A673 (cell line): ENCODE measurements around the gene MID1. TPM values are rescaled to one million over a fixed set of nuclear protein-coding genes. Genes with fewer than 3 reads are reported as not detected.

ENCODE experiments used
- BruUV-seq: library from RNA; stranded (reverse); fragments of 400-500 nt; replicated peaks from 2 replicates; lab custom pipeline; 2021; lab: Mats Ljungman, UMichigan
- CTCF ChIA-PET: fragments of 300-600 bp; sonication (Branson Sonifier 250); formaldehyde crosslinking; loops from one replicate; lab custom pipeline; 2022; ENCODE audit warnings: antibody characterized with exemption; lab: Charles Lee
- POLR2A ChIA-PET: fragments of 300-600 bp; sonication (Branson Sonifier 250); formaldehyde crosslinking; loops from one replicate; lab custom pipeline; 2022; ENCODE audit warnings: antibody characterized with exemption; ENCODE audit not compliant: low non-redundant PET; lab: Charles Lee
- DNase-seq: peaks from one replicate; pipeline ENCODE4 v3.0.0-alpha.2; 2015; ENCODE audit warnings: low spot score
- H3K27ac ChIP-seq: fragments of 200-600 bp; sonication (generic); 2 replicates; pipeline ENCODE4 v1.5.1; 2016; ENCODE audit warnings: mixed run types, low read depth, mild to moderate bottlenecking, mixed read lengths, antibody characterized with exemption, low read length; ENCODE audit not compliant: poor library complexity, severe bottlenecking
- H3K27me3 ChIP-seq: fragments of 200-600 bp; sonication (generic); replicated peaks from 2 replicates; pipeline ENCODE4 v1.6.1; 2017; ENCODE audit warnings: mixed run types, low read depth, mild to moderate bottlenecking, mixed read lengths, antibody characterized with exemption, low read length; ENCODE audit not compliant: insufficient read depth, poor library complexity
- H3K36me3 ChIP-seq: fragments of 200-600 bp; sonication (generic); 2 replicates; pipeline ENCODE4 v1.6.1; 2016; ENCODE audit warnings: mixed run types, mild to moderate bottlenecking, mixed read lengths, antibody characterized with exemption, low read length; ENCODE audit not compliant: insufficient read depth, poor library complexity, severe bottlenecking
- H3K4me1 ChIP-seq: fragments of 200-600 bp; sonication (generic); 2 replicates; pipeline ENCODE4 v1.6.1; 2017; ENCODE audit warnings: mixed run types, mild to moderate bottlenecking, mixed read lengths, antibody characterized with exemption, low read length; ENCODE audit not compliant: insufficient read depth, poor library complexity, severe bottlenecking
- H3K4me3 ChIP-seq: fragments of 200-600 bp; sonication (generic); 2 replicates; pipeline ENCODE4 v1.5.1; 2016; ENCODE audit warnings: low read depth, mixed run types, mild to moderate bottlenecking, mixed read lengths, low read length; ENCODE audit not compliant: poor library complexity, severe bottlenecking
- H3K9me3 ChIP-seq: fragments of 200-600 bp; sonication (generic); 2 replicates; pipeline ENCODE4 v1.6.1; 2016; ENCODE audit warnings: mixed run types, low read depth, mild to moderate bottlenecking, mixed read lengths, antibody characterized with exemption, low read length; ENCODE audit not compliant: poor library complexity, severe bottlenecking
- CTCF ChIP-seq: fragments of 300-800, 200-600 bp; sonication (generic); conservative IDR thresholded peaks from 2 replicates; pipeline ENCODE4 v1.5.1; 2017; ENCODE audit warnings: low read depth, mild to moderate bottlenecking, antibody characterized with exemption, low read length, moderate library complexity, mixed read lengths
- EZH2 ChIP-seq: fragments of 200-600 bp; sonication (generic); IDR thresholded peaks from 2 replicates; pipeline ENCODE4 v1.6.1; 2017; ENCODE audit warnings: borderline replicate concordance, low read depth, mild to moderate bottlenecking, mixed read lengths, antibody characterized with exemption, low read length; ENCODE audit not compliant: poor library complexity, severe bottlenecking
- intact Hi-C: fragments of 100-400 bp; cut with micrococcal nuclease; formaldehyde crosslinking; loops from one replicate; pipeline ENCODE4 v1.10.0; 2022; ENCODE audit not compliant: unreplicated experiment
- total RNA-seq: library from RNA; stranded (reverse); gene quantifications from 2 replicates; pipeline ENCODE4 v1.2.3, GENCODE V29; 2021

Gene MID1
- total RNA-seq, 1 experiment from 2014 or later, result 7.0 TPM

GRCh38 chrX:10399043-10399741 is 221.2 kb downstream of the MID1 start:
- POLR2A ChIA-PET, result no interaction called here
- BruUV-seq, result no TSS peak
- no peaks in the 10 kb centered on the region for H3K9me3 ChIP-seq
- CTCF ChIA-PET, result no interaction called here
- TF ChIP-seq CTCF (no peak), EZH2 (no peak)
- H3K4me1 ChIP-seq, result no peaks in the 10 kb centered on the region
- intact Hi-C loops, result no loop called here
- H3K27me3 ChIP-seq, result no peaks in the 10 kb centered on the region
- DNase-seq, result no peak
- H3K4me3 ChIP-seq, result no peak overlapping the region
- H3K36me3 ChIP-seq, result no peaks in the 10 kb centered on the region
- H3K27ac ChIP-seq, result no peak overlapping the region

- Histone ChIP-seq H3K27ac (no peak overlapping the region), H3K27me3 (no peaks in the 10 kb centered on the region), H3K36me3 (no peaks in the 10 kb centered on the region), H3K4me3 (no peak overlapping the region), H3K4me1 (no peaks in the 10 kb centered on the region), H3K9me3 (no peaks in the 10 kb centered on the region)
- no peak for DNase-seq
- CTCF ChIA-PET, result no interaction called here
- intact Hi-C loops, result no loop called here
- no peak for TF ChIP-seq CTCF
- no peak for TF ChIP-seq EZH2
- BruUV-seq, result no TSS peak
- POLR2A ChIA-PET, result no interaction called here
Measured at GRCh38 chrX:10398215-10398614, 222.2 kb downstream of the MID1 start.

- BruUV-seq, result no TSS peak
- intact Hi-C loops, result no loop called here
- H3K4me1 ChIP-seq, result no peaks in the 10 kb centered on the region
- DNase-seq, result no peak
- CTCF ChIA-PET, result no interaction called here
- TF ChIP-seq EZH2, result no peak
- TF ChIP-seq CTCF, result no peak
- H3K4me3 ChIP-seq, result no peak overlapping the region
- H3K9me3 ChIP-seq, result no peaks in the 10 kb centered on the region
- no peak overlapping the region for H3K27ac ChIP-seq
- POLR2A ChIA-PET, result no interaction called here
- no peaks in the 10 kb centered on the region for H3K36me3 ChIP-seq
- no peaks in the 10 kb centered on the region for H3K27me3 ChIP-seq
Measured at GRCh38 chrX:10397349-10397748, 223.0 kb downstream of the MID1 start.
